Measurements from ENCODE around the gene DOCK4.
A peak's percentile ranks its signal among the peaks of the same experiment; 100 is the strongest.

Gene DOCK4

DNA sequence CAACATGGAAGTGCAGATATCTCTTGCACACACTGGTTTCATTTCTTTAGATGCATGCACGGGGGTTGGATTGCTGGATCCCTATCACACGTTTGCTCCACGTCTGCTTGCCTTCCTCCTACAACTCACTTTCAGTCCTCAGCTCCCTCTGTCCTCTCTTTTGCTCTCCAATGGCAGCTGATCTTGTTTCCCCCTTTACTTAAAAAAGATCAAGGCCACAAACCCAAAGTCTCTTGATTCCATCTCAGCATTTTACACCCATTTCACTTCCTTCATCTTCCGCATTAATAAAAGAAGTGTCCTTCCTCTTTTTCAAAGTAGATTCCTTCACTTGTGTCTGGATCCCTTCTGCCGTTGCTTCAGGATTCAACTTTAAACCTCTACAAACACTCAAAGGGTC is 245.2 kb downstream of the DOCK4 start:
- Histone ChIP-seq H3K4me3 (ENCODE audit: low read depth, low read length) (no peak overlapping the region), H3K4me1 (peaks cover 6% of the 10 kb centered on the region), H3K9me3 (no peaks in the 10 kb centered on the region), H3K27me3 (no peaks in the 10 kb centered on the region), H3K36me3 (no peaks in the 10 kb centered on the region)
- DNase-seq = no peak
- TF ChIP-seq, protein P1, sequence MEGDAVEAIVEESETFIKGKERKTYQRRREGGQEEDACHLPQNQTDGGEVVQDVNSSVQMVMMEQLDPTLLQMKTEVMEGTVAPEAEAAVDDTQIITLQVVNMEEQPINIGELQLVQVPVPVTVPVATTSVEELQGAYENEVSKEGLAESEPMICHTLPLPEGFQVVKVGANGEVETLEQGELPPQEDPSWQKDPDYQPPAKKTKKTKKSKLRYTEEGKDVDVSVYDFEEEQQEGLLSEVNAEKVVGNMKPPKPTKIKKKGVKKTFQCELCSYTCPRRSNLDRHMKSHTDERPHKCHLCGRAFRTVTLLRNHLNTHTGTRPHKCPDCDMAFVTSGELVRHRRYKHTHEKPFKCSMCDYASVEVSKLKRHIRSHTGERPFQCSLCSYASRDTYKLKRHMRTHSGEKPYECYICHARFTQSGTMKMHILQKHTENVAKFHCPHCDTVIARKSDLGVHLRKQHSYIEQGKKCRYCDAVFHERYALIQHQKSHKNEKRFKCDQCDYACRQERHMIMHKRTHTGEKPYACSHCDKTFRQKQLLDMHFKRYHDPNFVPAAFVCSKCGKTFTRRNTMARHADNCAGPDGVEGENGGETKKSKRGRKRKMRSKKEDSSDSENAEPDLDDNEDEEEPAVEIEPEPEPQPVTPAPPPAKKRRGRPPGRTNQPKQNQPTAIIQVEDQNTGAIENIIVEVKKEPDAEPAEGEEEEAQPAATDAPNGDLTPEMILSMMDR (IDR thresholded peaks at IDR 0.05; ENCODE audit: low read depth, low read length) = no peak

DNA sequence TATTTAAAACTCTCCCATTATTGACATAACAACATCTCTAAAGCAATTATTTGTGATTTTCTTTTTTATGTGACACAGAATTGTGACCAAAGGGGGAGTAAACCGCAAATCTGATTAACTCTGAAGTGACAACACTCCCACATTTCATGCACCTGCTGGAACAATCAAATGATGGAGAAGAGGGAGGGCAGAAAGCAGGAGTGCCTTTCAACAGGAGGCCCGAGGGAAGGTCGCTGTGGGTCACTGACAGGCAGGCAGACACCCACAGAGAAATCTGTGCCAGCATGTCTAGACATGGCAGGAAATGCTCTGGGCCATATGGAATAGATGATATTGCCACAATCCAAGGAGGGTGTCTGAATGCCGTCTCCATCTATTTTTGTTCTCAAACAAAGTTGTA is 247.3 kb downstream of the DOCK4 start:
- DNase-seq = peak; percentile 74

DNA sequence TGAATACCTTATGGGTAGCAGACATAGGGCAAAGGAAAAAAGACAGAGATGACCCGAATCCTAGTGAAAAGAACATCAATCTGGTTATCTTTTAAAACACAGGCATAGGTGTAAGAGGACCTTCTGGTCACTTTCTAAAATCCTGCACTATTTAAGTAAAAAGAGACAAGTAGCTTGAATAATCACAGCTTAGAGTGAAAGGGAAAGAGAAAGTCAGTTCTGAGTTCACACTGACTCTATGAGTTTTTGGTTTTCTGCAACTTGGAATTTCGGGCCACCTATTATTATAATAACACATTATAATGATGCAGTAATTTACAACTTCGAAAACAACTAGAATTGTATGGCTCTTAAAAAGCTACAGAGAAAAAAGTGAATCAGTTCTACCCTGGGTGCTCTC is 247.8 kb downstream of the DOCK4 start:
- no peak for DNase-seq

More for the DNA sequence above, 247.3 kb downstream of the DOCK4 start:
- Histone ChIP-seq H3K4me3 (ENCODE audit: low read depth, low read length) (no peak overlapping the region), H3K9me3 (no peaks in the 10 kb centered on the region), H3K36me3 (no peaks in the 10 kb centered on the region), H3K27me3 (no peaks in the 10 kb centered on the region), H3K4me1 (peaks cover 6% of the 10 kb centered on the region)
- TF ChIP-seq, protein P1 (IDR thresholded peaks at IDR 0.05; ENCODE audit: low read depth, low read length) = no peak

DNA sequence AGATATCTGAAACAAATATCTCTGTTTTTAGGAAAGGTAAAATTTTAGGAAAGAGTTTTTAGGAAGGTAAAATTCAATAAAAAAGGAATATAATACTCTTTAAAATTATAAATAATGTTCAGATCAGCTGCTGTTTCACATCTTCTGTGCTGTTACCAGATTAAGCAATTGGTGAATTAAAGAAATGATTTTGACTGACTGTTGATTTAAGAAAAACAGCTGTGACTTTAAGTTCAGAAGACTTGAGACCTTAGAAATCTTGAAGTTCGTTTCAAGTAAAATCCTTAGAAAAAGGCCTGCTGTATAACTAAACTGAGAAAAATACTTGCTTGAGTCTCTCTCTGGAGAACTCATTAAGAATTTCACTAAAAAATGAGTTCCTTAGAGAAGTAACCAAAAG is 250.6 kb downstream of the DOCK4 start:
- TF ChIP-seq, protein P1 (IDR thresholded peaks at IDR 0.05; ENCODE audit: low read depth, low read length) = no peak
- Histone ChIP-seq H3K27me3 (no peaks in the 10 kb centered on the region), H3K4me1 (peaks cover 6% of the 10 kb centered on the region), H3K4me3 (ENCODE audit: low read depth, low read length) (no peak overlapping the region), H3K9me3 (no peaks in the 10 kb centered on the region), H3K36me3 (no peaks in the 10 kb centered on the region)
- no peak for DNase-seq

More for the DNA sequence above, 247.8 kb downstream of the DOCK4 start:
- no peak overlapping the region for H3K4me3 ChIP-seq (ENCODE audit: low read depth, low read length)
- no peaks in the 10 kb centered on the region for H3K9me3 ChIP-seq
- no peaks in the 10 kb centered on the region for H3K27me3 ChIP-seq
- no peaks in the 10 kb centered on the region for H3K36me3 ChIP-seq
- H3K4me1 ChIP-seq = peaks cover 6% of the 10 kb centered on the region
- TF ChIP-seq, protein P1 (IDR thresholded peaks at IDR 0.05; ENCODE audit: low read depth, low read length) = no peak

DNA sequence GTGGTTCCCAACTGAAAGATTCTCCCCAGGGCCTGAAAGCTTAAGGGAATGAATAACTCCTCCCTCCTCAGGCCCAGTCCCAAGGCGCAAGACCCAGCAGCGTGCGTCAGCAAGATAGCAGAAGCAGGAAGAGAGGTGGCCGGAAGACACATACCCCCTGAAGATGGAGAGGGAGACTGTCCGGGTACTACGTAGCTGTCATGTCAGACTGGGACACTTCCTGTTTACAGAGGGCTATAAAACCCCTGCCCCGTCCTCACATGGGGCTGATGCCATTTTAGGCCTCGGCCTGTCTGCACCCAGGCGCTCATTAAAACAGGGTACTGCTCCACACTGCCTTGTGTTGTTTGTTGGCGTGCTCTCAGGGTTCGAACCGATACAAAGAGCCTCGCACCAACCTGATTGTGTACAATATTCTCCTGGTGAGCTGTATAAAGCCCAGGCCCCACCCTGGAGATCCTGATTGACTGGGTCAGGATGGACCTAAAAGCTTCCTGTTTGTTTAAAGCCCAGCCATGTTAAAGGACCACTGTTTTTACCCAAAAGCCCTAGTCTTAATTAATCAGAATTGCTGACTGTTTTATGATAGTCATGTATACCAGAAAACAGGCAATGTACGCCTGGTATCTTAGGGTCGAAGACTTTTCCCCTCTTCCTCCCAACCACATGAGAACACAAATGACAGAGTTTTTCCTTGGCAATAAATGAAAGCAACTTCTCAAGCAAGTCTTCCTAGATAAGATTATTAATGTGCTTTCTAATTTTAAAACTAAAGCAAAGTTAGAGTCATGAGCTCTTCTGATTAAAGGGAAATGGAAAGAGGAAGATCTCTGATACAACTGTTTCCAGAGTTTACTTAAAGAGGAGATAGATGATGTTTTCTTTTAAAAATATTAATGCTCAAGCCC is 251.5 kb downstream of the DOCK4 start:
- Histone ChIP-seq H3K9me3 (no peaks in the 10 kb centered on the region), H3K27me3 (no peaks in the 10 kb centered on the region), H3K4me1 (peaks cover 6% of the 10 kb centered on the region), H3K4me3 (ENCODE audit: low read depth, low read length) (no peak overlapping the region), H3K36me3 (no peaks in the 10 kb centered on the region)
- TF ChIP-seq, protein P1 (IDR thresholded peaks at IDR 0.05; ENCODE audit: low read depth, low read length) = no peak
- no peak for DNase-seq

DNA sequence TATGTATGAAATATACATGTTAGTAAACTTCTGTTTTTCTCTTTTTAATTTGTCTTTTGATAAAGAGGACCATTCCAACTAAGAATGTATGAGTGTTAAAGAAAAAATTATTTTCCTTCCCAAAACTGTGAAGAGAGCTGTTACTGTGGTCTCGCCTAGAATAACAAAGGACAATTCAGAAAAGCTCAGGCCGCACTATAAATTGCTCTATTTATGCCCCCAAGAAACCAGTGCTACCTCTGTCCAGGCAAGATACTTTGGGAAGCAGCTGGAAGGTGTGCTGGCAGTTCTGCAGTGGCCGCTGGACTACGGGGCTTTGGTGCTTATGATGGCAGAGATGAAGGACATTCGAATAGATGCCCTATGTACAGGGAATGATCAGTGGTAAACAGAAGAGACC is 252.1 kb downstream of the DOCK4 start:
- no peaks in the 10 kb centered on the region for H3K27me3 ChIP-seq
- peaks cover 3% of the 10 kb centered on the region; the same call in 1 of the 2 replicates for H3K4me1 ChIP-seq
- H3K4me3 ChIP-seq (ENCODE audit: low read depth, low read length) = no peak overlapping the region
- TF ChIP-seq, protein P1 (IDR thresholded peaks at IDR 0.05; ENCODE audit: low read depth, low read length) = no peak
- H3K9me3 ChIP-seq = no peaks in the 10 kb centered on the region
- DNase-seq = no peak
- H3K36me3 ChIP-seq = no peaks in the 10 kb centered on the region

Measured in BE2C (cell line).